ENCODE results near the gene SRD5A1.

DNA sequence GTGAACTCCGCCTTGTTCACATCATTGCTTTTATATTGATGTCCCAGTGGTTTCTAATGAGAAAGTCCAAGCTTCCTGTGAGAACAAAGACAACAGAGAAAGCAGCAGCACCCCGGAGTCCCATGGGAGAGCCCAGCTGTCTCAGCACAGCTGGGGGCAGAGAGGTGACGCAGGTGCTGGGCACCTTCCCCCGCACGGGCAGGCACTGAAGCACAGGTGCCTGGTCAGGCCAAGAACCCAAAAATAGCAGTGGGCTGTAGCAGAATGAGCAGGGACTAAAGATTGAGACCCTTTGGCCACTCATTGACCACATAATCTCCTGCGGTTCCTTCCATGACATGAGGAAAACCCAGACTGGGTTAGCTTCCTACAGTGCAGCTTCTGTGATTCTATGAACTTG lies 18.8 kb downstream of the SRD5A1 start:
- no peak for TF ChIP-seq CTCF (IDR thresholded peaks at IDR 0.05; ENCODE audit: insufficient read depth, low read length)
- TF ChIP-seq POLR2AphosphoS5 (IDR thresholded peaks at IDR 0.05; ENCODE audit: low read depth), result no peak
- no peak for TF ChIP-seq REST (IDR thresholded peaks at IDR 0.05; ENCODE audit: insufficient replicate concordance, low read depth)
- no peak for TF ChIP-seq SPI1 (IDR thresholded peaks at IDR 0.05; ENCODE audit: borderline replicate concordance, low read depth)

Data from HL-60 (cell line).